Activated T-helper 1 cell treated with Interleukin-2 at 50 U/mL for 16 hours (primary cell): ENCODE data around the gene ZNF182.
"Not testable (repeated sequence)": the region's sequence is repeated elsewhere in the genome, so short reads cannot be mapped to it uniquely, and the experiment has no call there.

Experiments
- DNase-seq: peaks from one replicate; pipeline ENCODE4 v3.0.0-alpha.2; 2020; ENCODE audit warnings: low read depth

Gene ZNF182

DNA sequence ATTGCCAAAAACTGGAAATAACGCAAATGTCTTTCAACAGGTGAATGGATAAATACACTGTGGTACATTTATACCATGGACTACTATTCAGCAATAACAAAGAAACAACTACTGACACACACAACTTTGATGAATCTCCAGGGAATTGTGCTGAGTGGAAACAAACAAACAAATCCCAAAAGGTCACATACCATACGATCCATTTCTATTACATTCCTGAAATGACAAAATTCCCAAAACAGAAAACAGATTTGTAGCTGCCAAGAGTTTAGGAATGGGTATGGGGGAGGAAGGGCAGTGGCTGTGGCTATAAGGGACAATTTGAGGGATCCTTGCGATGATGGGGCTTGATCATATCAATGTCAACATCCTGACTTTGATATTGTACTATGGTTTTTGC is 2.5 kb downstream of the ZNF182 start:
- DNase-seq, result no peak

DNA sequence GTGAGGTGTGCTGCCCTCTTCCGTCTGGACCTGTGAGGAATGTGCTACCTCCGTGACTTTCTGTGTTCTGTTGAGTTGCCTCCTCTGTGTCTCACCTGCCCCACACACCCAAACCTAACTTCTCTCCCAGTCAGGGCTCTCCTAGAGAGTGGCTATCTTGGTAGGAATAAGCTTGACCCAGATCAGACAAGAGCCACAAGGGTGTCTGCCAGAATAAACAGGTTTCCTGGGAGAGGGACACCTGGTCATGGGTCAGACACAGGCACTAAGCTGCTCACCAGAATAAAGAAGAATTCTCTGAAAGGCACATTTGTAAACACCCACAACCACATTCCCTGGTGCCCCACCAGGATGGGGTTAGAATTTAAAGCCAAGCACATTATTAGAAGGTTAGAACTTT is 11.1 kb downstream of the ZNF182 start:
- DNase-seq, result no peak

DNA sequence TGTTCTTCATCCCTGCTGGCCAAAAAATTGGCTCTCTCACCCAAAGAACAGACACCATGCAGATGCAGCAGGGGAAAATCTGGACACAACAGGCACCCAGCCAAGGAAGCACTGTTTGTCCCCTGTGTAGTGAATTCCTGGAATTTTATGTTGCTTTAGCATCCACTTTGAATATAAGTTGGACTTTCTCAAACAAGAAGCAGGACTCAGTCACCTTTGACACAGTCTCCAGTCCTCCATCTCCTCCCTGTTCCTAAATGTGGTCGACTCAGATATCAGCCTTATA is 11.8 kb downstream of the ZNF182 start:
- no peak for DNase-seq

DNA sequence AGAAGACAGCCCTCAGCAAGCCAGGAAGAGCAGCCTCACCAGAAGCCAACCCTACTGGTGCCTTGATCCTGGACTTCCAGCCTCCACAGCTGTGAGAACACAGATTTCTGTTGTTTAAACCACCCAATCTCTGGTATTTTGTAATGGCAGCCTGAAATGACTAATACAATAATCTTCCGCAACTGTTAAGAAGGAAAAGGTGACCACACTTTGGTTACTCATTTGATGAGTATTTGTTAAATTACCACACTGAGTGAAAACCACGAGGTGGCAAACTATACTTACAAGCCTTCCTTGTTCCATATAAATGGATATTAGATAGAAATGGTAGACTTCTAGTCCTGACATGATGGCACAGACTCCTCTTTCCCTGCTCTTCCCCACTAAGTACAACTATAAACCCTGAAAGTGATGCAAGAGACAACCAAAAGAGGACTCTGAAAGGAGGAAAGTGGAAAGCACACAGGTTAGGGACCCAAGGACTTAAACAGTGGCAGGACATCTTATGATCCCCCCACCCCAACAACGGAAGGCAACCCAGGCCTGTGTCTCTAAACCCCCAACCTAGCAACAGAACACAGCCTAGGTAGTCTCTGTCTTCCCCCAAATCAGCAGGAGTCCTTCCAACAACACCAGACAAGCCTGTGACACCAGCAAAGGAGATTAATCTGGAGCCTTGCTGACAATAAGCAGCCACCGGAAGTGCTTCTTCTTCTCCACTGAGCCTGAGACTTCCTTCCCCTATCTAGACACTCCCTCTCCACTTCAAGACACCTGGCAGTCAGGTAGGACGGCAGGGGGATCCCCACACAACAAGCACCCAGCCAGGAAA is 12.3 kb downstream of the ZNF182 start:
- no peak for DNase-seq

DNA sequence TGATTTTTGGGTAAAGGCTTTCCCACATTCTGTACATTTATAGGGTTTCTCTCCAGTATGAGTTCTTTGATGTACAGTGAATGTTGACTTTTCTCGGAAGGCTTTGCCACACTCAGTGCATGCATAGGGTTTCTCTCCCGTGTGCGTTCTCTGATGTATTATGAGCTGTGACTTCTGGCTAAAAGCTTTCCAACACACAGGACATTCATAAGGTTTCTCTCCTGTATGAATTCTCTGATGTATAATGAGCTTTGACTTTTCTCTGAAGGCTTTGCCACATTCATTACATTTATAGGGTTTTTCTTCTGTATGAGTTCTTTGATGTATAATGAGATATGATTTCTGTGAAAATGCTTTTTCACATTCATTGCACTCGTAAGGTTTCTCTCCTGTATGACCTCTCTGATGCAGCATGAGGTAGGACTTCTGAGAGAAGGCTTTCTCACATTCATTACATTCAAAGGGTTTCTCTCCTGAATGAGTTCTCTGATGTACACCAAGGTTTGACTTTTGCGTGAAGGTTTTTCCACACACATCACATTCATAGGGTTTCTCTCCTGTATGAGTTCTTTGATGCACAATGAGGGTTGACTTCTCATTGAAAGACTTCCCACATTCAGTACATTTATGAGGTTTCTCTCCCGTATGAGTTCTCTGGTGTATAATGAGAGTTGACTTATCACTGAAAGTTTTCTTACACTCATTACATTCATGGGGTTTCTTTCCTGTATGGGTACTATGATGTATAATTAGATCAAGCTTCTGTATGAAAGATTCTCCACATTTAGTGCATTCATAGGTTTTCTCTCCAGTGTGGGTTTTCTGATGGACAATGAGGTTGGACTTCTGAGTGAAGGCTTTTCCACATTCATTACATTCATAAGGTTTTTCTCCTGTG is 27.3 kb downstream of the ZNF182 start:
- DNase-seq, result no peak

DNA sequence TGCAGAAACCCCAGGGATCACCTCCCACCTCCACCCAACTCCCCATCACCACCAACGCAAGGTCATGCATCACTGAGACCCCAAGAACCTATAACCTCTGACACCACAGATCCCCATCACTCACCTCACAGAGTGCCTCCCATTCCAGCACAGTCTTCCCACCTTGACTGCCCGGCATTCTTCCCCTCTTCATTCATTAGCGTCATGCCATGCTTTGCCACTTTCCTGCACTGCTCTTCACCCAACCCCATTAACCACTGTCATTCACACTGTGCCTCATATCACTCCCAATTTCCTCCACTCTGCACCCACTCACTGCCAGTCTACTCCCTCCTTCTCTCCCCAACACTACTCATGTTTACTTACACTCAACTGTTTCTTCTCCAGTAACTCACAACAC is 30.6 kb downstream of the ZNF182 start:
- no peak for DNase-seq

DNA sequence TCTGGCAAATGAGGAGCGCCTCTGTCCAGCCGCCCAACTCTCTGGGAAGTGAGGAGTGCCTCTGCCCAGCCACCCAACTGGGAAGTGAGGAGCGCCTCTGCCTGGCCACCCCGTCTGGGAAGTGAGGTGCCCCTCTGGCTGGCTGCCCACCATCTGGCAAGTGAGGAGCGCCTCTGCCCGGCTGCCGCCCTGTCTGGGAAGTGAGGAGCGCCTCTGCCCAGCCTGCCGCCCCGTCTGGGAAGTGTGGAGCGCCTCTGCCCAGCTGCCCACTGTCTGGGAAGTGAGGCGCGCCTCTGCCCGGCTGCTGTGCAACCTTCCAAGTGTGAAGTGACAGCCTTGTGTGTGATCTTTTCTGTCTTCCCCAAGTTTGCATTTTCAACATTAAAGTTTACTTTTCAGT is 38.3 kb downstream of the ZNF182 start:
- not testable (repeated sequence) for DNase-seq

DNA sequence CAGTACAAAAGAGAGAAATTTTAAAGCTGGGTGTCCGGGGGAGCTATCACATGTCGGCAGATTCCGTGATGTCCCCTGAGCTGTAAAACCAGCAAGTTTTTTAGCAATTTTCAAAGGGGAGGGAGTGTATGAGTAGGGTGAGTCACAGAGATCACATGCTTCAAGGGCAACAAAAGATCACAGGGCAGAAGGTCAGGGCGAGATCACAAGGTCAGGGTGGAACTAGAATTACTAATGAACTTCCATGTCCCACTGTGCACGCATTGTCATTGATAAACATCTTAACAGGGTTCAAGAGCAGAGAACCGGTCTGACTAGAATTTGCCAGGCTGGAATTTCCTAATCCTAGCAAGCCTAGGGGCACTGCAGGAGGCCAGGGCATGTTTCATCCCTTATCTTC is 42.0 kb downstream of the ZNF182 start:
- DNase-seq, result not testable (repeated sequence)

DNA sequence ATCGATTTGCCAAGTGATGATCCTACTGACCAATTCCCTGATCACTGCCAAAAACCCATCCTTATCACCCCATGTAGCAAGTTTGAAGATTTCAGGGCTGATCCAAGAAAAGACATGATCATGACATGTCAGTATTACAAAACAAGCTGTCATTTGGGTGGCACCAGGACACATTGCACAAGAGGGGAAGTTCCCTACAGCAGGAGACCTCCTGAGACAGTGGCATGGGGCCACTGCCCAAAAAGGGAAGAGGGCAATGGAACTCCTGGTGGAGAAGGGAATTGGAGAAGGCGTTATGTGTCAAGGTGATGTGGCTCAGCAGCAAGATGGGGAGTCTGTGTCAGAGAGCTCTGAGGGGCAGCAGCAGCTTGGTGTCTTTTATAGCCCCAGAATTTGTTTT is 43.4 kb downstream of the ZNF182 start:
- no peak for DNase-seq

DNA sequence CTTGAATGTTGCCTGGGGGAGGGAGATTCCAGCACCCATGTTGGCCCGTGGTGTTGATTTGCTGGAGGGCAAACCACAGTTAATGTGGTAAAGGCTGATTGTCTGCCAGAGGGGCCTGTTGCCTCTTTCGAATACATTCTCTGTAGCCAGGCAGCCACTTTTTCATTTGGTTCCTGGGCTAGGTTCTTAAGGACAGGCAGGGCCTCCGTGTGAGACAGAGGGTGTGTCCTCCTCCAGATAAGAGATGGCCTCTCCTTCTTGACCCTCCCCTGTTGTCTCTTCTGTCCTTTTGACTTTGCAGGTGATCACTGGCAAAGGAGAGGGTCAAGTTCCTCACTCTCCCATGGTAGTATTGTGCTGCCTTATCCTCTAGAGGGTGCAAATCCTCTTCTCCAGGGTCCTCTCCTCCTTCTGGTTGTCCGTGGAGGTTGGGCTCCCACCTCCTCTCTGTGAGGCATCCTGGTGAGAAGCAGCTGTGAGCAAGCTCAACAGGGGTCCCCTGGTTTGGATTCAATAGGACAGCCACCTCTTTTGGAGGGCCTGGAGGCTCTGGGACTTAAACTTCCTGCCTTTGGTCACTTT is 44.9 kb downstream of the ZNF182 start:
- DNase-seq, result no peak

DNA sequence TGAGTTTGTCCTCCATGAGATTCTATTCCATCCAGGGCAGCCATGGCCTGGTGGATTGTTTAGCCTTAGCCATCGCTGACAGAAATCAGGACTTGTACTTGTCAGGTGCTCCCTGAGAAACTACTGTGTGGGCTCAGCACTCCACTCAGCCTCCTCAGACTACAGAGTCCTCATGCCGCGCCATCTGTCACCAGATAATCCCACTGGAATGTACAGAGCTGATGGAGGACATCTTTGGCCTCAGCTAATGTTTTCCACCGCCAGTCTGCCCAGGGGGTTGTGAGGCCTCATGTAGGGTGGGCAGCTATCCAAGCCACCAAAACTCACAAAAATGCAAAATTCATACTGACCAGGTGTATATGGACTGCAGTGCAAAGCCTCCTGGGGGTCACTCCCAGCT is 45.6 kb downstream of the ZNF182 start:
- not testable (repeated sequence) for DNase-seq

DNA sequence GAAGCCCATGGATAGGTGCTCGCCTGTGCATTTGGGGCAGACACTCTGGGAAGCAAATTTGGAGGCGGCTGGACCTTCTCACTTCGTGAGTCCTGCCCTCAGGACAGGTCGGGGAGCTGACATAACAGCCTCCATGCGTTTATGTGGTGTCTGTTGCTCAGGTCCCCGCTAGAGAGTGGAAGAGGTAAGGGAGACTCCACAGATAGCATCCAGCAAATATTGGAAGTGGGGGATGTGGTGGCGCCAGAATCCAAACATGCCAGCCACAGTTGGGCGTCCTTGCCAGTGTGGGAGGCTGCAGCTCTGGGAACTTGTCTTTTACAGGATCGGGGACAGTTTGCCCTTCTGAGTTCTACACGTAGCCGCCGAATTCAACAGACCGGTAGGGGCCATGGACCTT is 47.8 kb downstream of the ZNF182 start:
- DNase-seq, result no peak

DNA sequence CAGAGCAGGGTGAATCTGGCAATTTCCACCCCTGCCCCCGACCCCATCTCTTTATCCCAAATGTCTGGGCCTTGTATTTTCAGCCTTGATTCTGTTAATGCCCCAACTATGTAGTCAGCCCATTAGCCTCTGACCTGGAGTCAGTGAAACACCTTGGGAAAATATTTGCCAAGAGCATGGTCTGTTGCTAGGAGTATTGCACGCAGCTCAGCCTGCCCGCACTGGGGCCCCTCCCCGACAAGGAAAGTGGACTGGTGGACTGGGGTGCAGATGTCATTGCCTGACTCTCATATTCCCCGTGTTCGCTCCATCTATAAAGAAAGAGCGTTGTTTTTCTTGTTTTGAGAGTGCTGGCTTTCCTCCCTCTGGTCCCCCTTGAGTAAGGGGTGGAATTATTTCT is 48.5 kb downstream of the ZNF182 start:
- DNase-seq, result not testable (repeated sequence)

DNA sequence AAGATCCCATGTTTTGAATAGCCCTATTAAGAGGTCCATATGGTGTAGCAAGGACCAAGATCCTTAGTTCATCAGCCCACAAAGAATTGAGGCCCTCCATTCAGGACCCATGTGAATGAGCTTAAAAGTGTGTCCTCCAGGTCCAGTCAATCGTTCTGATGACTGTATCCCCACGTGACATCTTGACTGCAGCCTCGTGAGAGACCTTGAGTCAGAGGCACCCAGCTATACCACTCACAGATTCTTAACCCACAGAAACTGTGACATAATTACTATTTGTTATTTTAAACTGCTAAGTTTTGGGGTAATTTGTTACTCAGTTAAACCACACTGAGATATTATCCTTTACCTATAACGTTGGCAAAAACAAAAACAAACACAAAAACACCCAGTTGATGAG is 62.4 kb downstream of the ZNF182 start:
- no peak for DNase-seq

DNA sequence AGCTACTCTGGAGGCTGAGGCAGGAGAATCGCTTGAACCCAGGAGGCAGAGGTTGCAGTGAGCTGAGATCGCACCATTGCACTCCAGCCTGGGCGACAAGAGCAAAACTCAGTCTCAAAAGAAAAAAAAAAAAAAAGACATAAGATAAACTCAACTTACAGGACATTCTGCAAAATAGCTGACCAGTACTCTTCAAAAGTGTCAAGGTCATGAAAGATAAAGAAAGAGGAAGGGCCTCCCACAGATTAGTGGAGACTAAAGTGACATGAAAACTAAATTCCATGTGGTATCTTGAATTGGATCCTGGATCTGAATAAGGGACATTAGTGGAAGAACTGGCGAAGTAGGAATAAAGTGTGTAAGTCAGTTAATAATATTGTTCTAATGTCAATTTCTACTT is 63.3 kb downstream of the ZNF182 start:
- DNase-seq, result no peak

DNA sequence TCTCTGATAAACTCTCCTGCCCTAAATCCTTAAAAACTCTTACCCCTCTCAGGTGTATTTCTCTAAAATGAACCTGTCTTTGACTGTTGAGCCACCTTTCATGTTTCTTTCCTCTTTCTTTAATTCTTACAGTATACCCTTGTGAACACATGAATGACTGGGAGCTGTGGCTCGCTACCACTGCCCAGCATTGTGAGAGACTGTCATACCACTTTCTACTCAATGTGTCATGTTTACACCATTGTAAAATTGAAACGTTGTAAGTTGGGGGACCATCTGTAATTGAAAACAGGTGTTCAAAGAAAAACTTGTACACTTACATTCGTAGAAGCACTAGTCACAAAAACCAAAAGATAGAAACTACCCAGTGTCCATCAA is 66.9 kb downstream of the ZNF182 start:
- no peak for DNase-seq

DNA sequence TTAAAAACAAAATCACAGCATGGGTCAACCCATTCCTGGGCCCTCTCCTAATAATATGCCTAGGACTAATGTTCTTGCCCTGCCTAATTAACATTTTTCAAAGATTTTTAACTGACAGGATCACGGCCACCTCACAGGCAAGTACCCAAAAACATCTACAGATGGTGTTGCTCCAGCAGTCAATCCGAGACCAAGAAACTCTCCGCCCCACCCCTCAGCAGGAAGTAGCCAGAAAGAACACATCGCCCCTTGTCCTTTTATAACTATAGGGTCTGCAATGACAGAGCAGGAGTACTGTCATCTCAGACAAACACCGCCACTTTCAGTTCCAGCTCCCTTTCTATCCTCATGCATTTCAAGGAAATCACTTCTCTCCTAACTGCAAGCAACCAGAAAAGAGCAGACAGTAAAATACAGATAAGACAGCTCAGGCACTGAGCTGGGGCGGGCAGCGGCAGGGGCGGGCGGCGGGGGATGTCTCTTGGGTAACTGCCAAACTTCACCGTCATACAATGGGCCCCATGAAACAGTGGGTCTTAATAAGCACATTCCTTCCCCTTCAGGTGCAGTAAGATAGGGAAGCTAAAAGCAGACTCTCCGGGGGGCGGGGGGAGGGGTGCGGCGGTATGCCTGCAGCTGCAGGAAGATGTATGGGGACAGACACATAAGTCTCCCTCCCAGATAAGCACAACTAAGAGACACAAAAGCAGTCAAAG is 67.4 kb downstream of the ZNF182 start:
- DNase-seq, result no peak

DNA sequence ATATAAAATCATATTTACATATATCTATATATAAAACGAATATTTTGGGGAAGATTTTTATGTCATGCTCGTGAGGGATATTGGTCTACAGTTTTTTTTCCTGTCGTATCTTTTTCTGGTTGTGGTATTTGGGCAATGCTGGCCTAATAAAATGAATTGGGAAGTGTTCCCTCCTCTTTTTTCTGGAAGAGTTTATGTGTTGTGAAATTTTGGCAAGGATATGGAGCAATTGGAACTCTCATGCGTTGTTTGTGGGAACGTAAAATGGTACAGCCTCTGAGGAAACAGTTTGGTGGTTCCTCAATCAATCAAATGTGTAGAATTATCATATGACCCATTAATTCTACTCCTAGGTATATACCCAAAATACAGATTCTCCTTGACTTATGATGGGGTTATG is 69.8 kb downstream of the ZNF182 start:
- no peak for DNase-seq

DNA sequence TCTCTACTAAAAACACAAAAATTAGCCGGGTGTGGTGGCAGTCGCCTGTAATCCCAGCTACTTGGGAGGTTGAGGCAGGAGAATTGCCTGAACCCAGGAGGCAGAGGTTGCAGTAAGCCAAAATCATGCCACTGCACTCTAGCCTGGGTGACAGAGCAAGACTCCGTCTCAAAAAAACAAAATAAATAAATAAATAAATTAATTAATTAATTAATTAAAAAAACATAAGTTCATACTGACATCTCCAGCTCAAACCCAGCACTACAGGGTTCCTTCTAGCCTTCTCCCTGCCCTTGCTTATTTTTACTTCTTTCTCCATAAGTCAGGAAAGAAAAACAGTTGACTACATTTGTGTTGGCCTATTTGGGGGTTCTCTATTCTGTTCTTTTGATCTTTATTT is 71.8 kb downstream of the ZNF182 start:
- DNase-seq, result not testable (repeated sequence)

DNA sequence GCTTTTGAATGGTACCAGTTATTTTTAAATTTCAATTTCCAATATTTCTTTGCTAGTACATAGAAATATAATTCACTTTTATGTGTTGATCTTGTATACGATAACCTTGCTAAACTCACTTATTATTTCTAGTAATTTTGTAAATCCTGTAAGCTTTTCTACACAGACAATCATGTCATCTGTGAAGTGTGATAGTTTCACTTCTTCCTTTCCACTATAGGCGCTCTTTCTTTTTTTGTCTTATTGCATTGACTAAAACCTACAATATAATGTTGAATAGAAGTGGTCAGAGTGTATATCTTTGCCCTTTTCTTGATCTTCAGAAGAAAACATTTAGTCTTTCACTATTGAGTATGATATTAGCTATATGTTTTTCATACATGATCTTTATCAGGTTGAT is 76.6 kb downstream of the ZNF182 start:
- DNase-seq, result no peak
